Esophagus squamous epithelium (tissue), 5 donors: ENCODE results near the gene CDK6. TPM values are rescaled to one million over a fixed set of nuclear protein-coding genes. Genes with fewer than 3 reads are reported as not detected.
"Not testable (repeated sequence)": the region's sequence is repeated elsewhere in the genome, so short reads cannot be mapped to it uniquely, and the experiment has no call there.

Experiments
- DNase-seq: peaks from one replicate; lab custom pipeline; 2025; lab: John Stamatoyannopoulos, UW
- H3K27ac ChIP-seq, 4 donors: fragments of 200-600 bp; sonication (generic); one replicate each; pipeline ENCODE4 v1.5.1; 2016 to 2019; ENCODE audit warnings: mild to moderate bottlenecking in 1 of 4
- H3K27me3 ChIP-seq, 4 donors: fragments of 200-600 bp; sonication (generic); 1 replicate in 3 of 4; 2 replicates in 1 of 4; pipeline versions ENCODE4 v1.5.1 to v1.6.0; 2017 to 2021; ENCODE audit warnings: antibody characterized with exemption in 1 of 4
- H3K36me3 ChIP-seq, 3 donors: fragments of 200-600 bp; sonication (generic); one replicate each; pipeline ENCODE4 v1.5.1; 2016 to 2019
- H3K4me1 ChIP-seq, 3 donors: fragments of 200-600 bp; sonication (generic); one replicate each; pipeline ENCODE4 v1.5.1; 2017 to 2019
- H3K4me3 ChIP-seq, 4 donors: fragments of 200-600 bp; sonication (generic); 1 replicate in 3 of 4; 2 replicates in 1 of 4; pipeline ENCODE4 v1.5.1; 2016 to 2019; ENCODE audit warnings: mild to moderate bottlenecking in 2 of 4, moderate library complexity in 1 of 4
- H3K9me3 ChIP-seq, 3 donors: fragments of 200-600 bp; sonication (generic); one replicate each; pipeline ENCODE4 v1.5.1; 2016 to 2019
- POLR2A ChIP-seq, 4 donors: fragments of 450-650 bp; IDR thresholded peaks; one replicate each; pipeline ENCODE4 v1.6.1; 2017; ENCODE audit warnings: antibody characterized with exemption in 4 of 4, mild to moderate bottlenecking in 4 of 4, moderate library complexity in 3 of 4
- WGBS, 2 donors: methylation state at CpG; one replicate each; pipeline ENCODE4 v1.1.5; 2018; 5-methylcytosine and 5-hydroxymethylcytosine counted together
- intact Hi-C: fragments of 100-400 bp; cut with DNase I; formaldehyde crosslinking; loops from one replicate; pipeline ENCODE4 v1.15.0; 2022
- total RNA-seq, 4 donors: library from RNA; depleted of rRNA; stranded (reverse); fragments of >200 nt; gene quantifications; one replicate each; pipeline ENCODE4 v1.1.0, GENCODE V29; 2016
- TF ChIP-seq, protein P1 (sequence below), 6 experiments: fragments of 450-650 bp in 4 of 6; fragments of 200-600 bp in 2 of 6; sonication (generic) in 2 of 6; IDR thresholded peaks; one replicate each; pipeline ENCODE4 v1.5.1; 2016 to 2019; ENCODE audit warnings: antibody characterized with exemption in 6 of 6, mild to moderate bottlenecking in 4 of 6, moderate library complexity in 4 of 6
- donor health status: DM: yes; HTN: yes; CAD: no.

Gene CDK6
- total RNA-seq, 4 donors from 2014 or later, result 15.6 to 59.2 (median 32.4) TPM

- Histone ChIP-seq H3K27me3 (no peaks in the 10 kb centered on the region), H3K4me3 (no peak overlapping the region), H3K27ac (no peak overlapping the region), H3K4me1 (peaks cover 0 to 4% (median 0%) of the 10 kb centered on the region in 3 donors), H3K9me3 (no peaks in the 10 kb centered on the region), H3K36me3 (no peaks in the 10 kb centered on the region)
- no peak for TF ChIP-seq POLR2A (IDR thresholded peaks at IDR 0.05)
- TF ChIP-seq, protein P1, sequence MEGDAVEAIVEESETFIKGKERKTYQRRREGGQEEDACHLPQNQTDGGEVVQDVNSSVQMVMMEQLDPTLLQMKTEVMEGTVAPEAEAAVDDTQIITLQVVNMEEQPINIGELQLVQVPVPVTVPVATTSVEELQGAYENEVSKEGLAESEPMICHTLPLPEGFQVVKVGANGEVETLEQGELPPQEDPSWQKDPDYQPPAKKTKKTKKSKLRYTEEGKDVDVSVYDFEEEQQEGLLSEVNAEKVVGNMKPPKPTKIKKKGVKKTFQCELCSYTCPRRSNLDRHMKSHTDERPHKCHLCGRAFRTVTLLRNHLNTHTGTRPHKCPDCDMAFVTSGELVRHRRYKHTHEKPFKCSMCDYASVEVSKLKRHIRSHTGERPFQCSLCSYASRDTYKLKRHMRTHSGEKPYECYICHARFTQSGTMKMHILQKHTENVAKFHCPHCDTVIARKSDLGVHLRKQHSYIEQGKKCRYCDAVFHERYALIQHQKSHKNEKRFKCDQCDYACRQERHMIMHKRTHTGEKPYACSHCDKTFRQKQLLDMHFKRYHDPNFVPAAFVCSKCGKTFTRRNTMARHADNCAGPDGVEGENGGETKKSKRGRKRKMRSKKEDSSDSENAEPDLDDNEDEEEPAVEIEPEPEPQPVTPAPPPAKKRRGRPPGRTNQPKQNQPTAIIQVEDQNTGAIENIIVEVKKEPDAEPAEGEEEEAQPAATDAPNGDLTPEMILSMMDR (IDR thresholded peaks at IDR 0.05), result no peak
- intact Hi-C loops, result no loop called here
- 63 to 83% methylated on average over 1 of the region's 1 CpG for WGBS, 2 donors
- DNase-seq, result no peak
Observed at GRCh38 chr7:92874567-92874966, 38.2 kb upstream of the CDK6 start.

GRCh38 chr7:92873776-92874175 is 37.4 kb upstream of the CDK6 start:
- H3K27me3 ChIP-seq, result no peaks in the 10 kb centered on the region
- H3K36me3 ChIP-seq, result no peaks in the 10 kb centered on the region
- intact Hi-C loops, result no loop called here
- 42 to 46% methylated on average over 2 of the region's 2 CpGs for WGBS, 2 donors
- TF ChIP-seq, protein P1 (IDR thresholded peaks at IDR 0.05), result no peak
- TF ChIP-seq POLR2A (IDR thresholded peaks at IDR 0.05), result no peak
- peaks cover 0 to 4% (median 0%) of the 10 kb centered on the region in 3 donors for H3K4me1 ChIP-seq
- no peak for DNase-seq
- no peak overlapping the region for H3K27ac ChIP-seq
- H3K4me3 ChIP-seq, result no peak overlapping the region
- H3K9me3 ChIP-seq, result peaks cover 0 to 7% (median 0%) of the 10 kb centered on the region in 3 donors

DNA sequence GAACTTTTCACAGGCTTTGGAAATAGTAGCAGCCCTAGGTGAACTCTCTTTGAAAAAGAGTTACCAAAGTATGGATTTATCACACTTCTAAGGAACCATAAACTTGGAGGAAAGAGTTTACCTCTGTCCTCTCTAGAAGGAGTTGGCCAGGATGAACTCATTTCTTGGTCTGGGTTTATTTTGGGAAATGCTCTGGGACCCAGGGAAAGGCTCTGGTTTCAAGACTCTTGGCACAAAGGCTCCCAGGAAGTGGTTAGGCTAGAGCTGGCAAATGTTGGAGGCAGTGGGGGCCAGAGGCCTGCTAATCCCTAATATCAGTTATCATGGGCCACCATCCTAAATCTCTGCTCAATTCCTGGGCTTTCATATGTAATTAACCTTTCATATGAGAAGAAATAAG is 36.3 kb upstream of the CDK6 start:
- Histone ChIP-seq H3K9me3 (peaks cover 0 to 15% (median 0%) of the 10 kb centered on the region in 3 donors), H3K27me3 (no peaks in the 10 kb centered on the region), H3K36me3 (no peaks in the 10 kb centered on the region), H3K4me3 (no peak overlapping the region), H3K27ac (no peak overlapping the region), H3K4me1 (peaks cover 0 to 4% (median 0%) of the 10 kb centered on the region in 3 donors)
- intact Hi-C loops, result no loop called here
- TF ChIP-seq, protein P1 (IDR thresholded peaks at IDR 0.05), result no peak
- no peak for TF ChIP-seq POLR2A (IDR thresholded peaks at IDR 0.05)
- no peak for DNase-seq

- no peak for DNase-seq
- H3K36me3 ChIP-seq, result no peaks in the 10 kb centered on the region
- H3K4me1 ChIP-seq, result no peaks in the 10 kb centered on the region
- no peak for TF ChIP-seq POLR2A (IDR thresholded peaks at IDR 0.05)
- TF ChIP-seq, protein P1 (IDR thresholded peaks at IDR 0.05), result no peak
- intact Hi-C loops, result no loop called here
- H3K4me3 ChIP-seq, result no peak overlapping the region
- H3K27ac ChIP-seq, result no peak overlapping the region
- H3K27me3 ChIP-seq, result no peaks in the 10 kb centered on the region
- peaks cover 0 to 15% (median 0%) of the 10 kb centered on the region in 3 donors for H3K9me3 ChIP-seq
Observed at GRCh38 chr7:92868683-92869293, 32.4 kb upstream of the CDK6 start.

DNA sequence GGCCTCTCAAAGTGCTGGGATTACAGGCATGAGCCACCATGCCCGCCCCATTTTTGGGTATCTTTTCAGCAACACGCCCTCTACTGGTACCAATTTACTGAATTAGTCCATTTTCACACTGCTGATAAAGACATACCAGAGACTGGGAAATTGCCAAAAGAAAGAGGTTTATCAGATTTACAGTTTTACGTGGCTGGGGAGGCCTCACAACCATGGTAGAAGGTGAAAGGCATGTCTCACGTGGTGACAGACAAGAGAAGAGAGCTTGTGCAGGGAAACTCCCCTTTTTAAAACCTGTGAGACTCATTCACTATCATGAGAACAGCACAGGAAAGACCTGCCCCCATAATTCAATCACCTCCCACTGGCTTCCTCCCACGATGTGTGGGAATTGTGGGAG is 27.8 kb upstream of the CDK6 start:
- WGBS, 2 donors, result 46 to 54% methylated on average over 5 of the region's 5 CpGs
- intact Hi-C loops, H3K27ac ChIP-seq, DNase-seq, H3K4me1 ChIP-seq, H3K36me3 ChIP-seq, H3K27me3 ChIP-seq, H3K4me3 ChIP-seq: not testable (repeated sequence)
- TF ChIP-seq, protein P1 (IDR thresholded peaks at IDR 0.05), result peak in 1 of 6 experiments; percentile 29
- H3K9me3 ChIP-seq, result peaks cover 0 to 12% (median 0%) of the 10 kb centered on the region in 3 donors
